ENCODE results near the gene SYNJ2. TPM values are rescaled to one million over a fixed set of nuclear protein-coding genes. Genes with fewer than 3 reads are reported as not detected.

SYNJ2 gene
- total RNA-seq, 1 donor from 2014 or later = 42.7 TPM

GRCh38 chr6:158000530-158001307 lies 19.1 kb downstream of the SYNJ2 start:
- Mint-ChIP-seq H3K9me3 (peaks cover 6% of the 10 kb centered on the region), H3K27me3 (ENCODE audit: low read depth) (no peaks in the 10 kb centered on the region), H3K4me1 (peaks cover 77% of the 10 kb centered on the region), H3K27ac (peak overlapping the region; percentile 80), H3K4me3 (no peak overlapping the region), H3K36me3 (peaks cover 11% of the 10 kb centered on the region)
- no peak for DNase-seq (ENCODE audit: low spot score in 2 of 2, unreplicated experiment in 2 of 2)
- no peak for TF ChIP-seq CTCF (IDR thresholded peaks at IDR 0.05; ENCODE audit: unreplicated experiment)

- peaks cover 72% of the 10 kb centered on the region for H3K4me1 Mint-ChIP-seq
- no peak for DNase-seq (ENCODE audit: low spot score in 2 of 2, unreplicated experiment in 2 of 2)
These were observed 20.7 kb downstream of the SYNJ2 start for GRCh38 chr6:158002249-158002950.

GRCh38 chr6:158002951-158003853 lies 21.5 kb downstream of the SYNJ2 start:
- peak overlapping the region; percentile 96 for H3K27ac Mint-ChIP-seq
- no peaks in the 10 kb centered on the region for H3K27me3 Mint-ChIP-seq (ENCODE audit: low read depth)
- peaks cover 10% of the 10 kb centered on the region for H3K36me3 Mint-ChIP-seq
- H3K4me3 Mint-ChIP-seq = peak overlapping the region; percentile 9
- peaks cover 68% of the 10 kb centered on the region for H3K4me1 Mint-ChIP-seq
- TF ChIP-seq CTCF (IDR thresholded peaks at IDR 0.05; ENCODE audit: unreplicated experiment) = no peak
- no peak for DNase-seq (ENCODE audit: low spot score in 2 of 2, unreplicated experiment in 2 of 2)
- peaks cover 9% of the 10 kb centered on the region for H3K9me3 Mint-ChIP-seq

More at GRCh38 chr6:158002249-158002950, 20.7 kb downstream of the SYNJ2 start:
- Mint-ChIP-seq H3K9me3 (peaks cover 6% of the 10 kb centered on the region), H3K27me3 (ENCODE audit: low read depth) (no peaks in the 10 kb centered on the region), H3K36me3 (peaks cover 7% of the 10 kb centered on the region), H3K27ac (peak overlapping the region; percentile 96), H3K4me3 (no peak overlapping the region)
- no peak for TF ChIP-seq CTCF (IDR thresholded peaks at IDR 0.05; ENCODE audit: unreplicated experiment)

GRCh38 chr6:158003910-158004700 lies 22.4 kb downstream of the SYNJ2 start:
- H3K9me3 Mint-ChIP-seq = peaks cover 9% of the 10 kb centered on the region
- peak overlapping the region; percentile 96 for H3K27ac Mint-ChIP-seq
- no peak for DNase-seq (ENCODE audit: low spot score in 2 of 2, unreplicated experiment in 2 of 2)
- H3K27me3 Mint-ChIP-seq (ENCODE audit: low read depth) = no peaks in the 10 kb centered on the region
- H3K4me1 Mint-ChIP-seq = peaks cover 69% of the 10 kb centered on the region
- TF ChIP-seq CTCF (IDR thresholded peaks at IDR 0.05; ENCODE audit: unreplicated experiment) = no peak
- no peak overlapping the region for H3K4me3 Mint-ChIP-seq
- peaks cover 12% of the 10 kb centered on the region for H3K36me3 Mint-ChIP-seq

- Mint-ChIP-seq H3K27me3 (ENCODE audit: low read depth) (no peaks in the 10 kb centered on the region), H3K27ac (peak overlapping the region; percentile 96), H3K4me3 (no peak overlapping the region), H3K9me3 (peaks cover 9% of the 10 kb centered on the region), H3K36me3 (peaks cover 14% of the 10 kb centered on the region), H3K4me1 (peaks cover 69% of the 10 kb centered on the region)
- TF ChIP-seq CTCF (IDR thresholded peaks at IDR 0.05; ENCODE audit: unreplicated experiment) = no peak
- DNase-seq (ENCODE audit: low spot score in 2 of 2, unreplicated experiment in 2 of 2) = no peak
These were observed 23.0 kb downstream of the SYNJ2 start for GRCh38 chr6:158004701-158005095.

Measured in mesothelial cell of epicardium (in vitro differentiated cells).